Measurements from ENCODE around the gene ATL3. TPM values are rescaled to one million over a fixed set of nuclear protein-coding genes. Genes with fewer than 3 reads are reported as not detected.

ATL3 gene
- total and polyA plus RNA-seq, 8 donors = 16.1 to 98.2 (median 20.2) TPM

- Histone ChIP-seq H3K4me3 (no peak overlapping the region), H3K27ac (peak overlapping the region in 1 of 2 donors; percentile 16), H3K36me3 (no peaks in the 10 kb centered on the region), H3K4me1 (peaks cover 0 to 26% of the 10 kb centered on the region in 2 donors), H3K27me3 (no peaks in the 10 kb centered on the region), H3K9me3 (no peaks in the 10 kb centered on the region)
- DNase-seq (no peak), ATAC-seq (no peak)
- TF ChIP-seq CTCF (IDR thresholded peaks at IDR 0.05) = no peak
- intact Hi-C loops (cut with DNase I) = no loop called here
Measured at GRCh38 chr11:63709336-63709884, 38.2 kb upstream of the ATL3 start.

DNA sequence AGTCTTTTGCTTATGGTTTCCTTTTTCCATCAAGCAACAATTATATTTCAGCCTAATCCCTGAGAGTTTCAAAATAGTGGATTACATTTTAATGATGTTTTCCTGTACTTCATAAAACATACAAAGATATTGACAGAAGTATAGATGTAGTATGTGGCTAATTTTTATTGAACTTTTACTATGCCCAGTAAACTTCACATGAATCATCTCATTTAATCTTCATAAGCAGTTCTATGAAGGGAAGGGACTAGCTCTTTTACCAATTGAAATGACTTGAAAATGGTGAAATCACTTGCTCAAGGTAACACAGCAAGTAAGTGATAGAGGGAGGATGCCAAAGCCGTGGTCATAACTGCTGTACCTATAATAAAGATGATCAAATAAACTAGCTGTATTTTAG, 37.6 kb upstream of the ATL3 start:
- intact Hi-C loops (cut with DNase I) = no loop called here
- Histone ChIP-seq H3K9me3 (no peaks in the 10 kb centered on the region), H3K36me3 (no peaks in the 10 kb centered on the region), H3K27me3 (no peaks in the 10 kb centered on the region), H3K4me3 (no peak overlapping the region), H3K27ac (no peak overlapping the region), H3K4me1 (peaks cover 0 to 26% of the 10 kb centered on the region in 2 donors)
- DNase-seq = no peak
- no peak for ATAC-seq
- no peak for TF ChIP-seq CTCF (IDR thresholded peaks at IDR 0.05)

DNA sequence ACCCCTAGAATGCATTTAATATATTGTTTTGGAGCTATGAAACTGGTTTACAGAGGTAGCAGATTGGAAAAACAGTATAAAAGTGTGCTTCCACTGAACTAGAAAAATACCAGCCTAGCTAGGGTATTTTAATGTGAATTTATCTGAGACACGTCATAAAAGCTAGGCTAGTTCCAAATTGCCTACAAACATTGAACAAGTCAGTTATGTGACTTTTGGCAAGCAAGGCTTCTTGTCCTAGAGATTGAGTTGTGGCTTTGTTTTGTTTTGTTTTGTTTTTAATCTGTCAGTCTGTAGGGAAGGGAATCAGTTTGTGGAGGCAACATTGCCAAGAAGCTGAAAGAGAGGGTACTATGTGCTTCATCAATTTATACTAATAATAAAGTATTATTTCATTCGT, 34.4 kb upstream of the ATL3 start:
- no peak overlapping the region for H3K4me3 ChIP-seq
- DNase-seq (no peak), ATAC-seq (no peak)
- H3K27me3 ChIP-seq = no peaks in the 10 kb centered on the region
- H3K36me3 ChIP-seq = no peaks in the 10 kb centered on the region
- intact Hi-C loops (cut with DNase I) = no loop called here
- no peaks in the 10 kb centered on the region for H3K9me3 ChIP-seq
- no peak for TF ChIP-seq CTCF (IDR thresholded peaks at IDR 0.05)
- no peak overlapping the region for H3K27ac ChIP-seq
- peaks cover 0 to 24% of the 10 kb centered on the region in 2 donors for H3K4me1 ChIP-seq

GRCh38 chr11:63699896-63700295, 28.7 kb upstream of the ATL3 start:
- Histone ChIP-seq H3K27me3 (no peaks in the 10 kb centered on the region), H3K4me3 (no peak overlapping the region), H3K27ac (no peak overlapping the region), H3K9me3 (no peaks in the 10 kb centered on the region), H3K4me1 (peaks cover 8 to 15% of the 10 kb centered on the region in 2 donors), H3K36me3 (no peaks in the 10 kb centered on the region)
- intact Hi-C loops (cut with DNase I) = no loop called here
- peak; percentile 43 for ATAC-seq
- no peak for DNase-seq
- no peak for TF ChIP-seq CTCF (IDR thresholded peaks at IDR 0.05)

DNA sequence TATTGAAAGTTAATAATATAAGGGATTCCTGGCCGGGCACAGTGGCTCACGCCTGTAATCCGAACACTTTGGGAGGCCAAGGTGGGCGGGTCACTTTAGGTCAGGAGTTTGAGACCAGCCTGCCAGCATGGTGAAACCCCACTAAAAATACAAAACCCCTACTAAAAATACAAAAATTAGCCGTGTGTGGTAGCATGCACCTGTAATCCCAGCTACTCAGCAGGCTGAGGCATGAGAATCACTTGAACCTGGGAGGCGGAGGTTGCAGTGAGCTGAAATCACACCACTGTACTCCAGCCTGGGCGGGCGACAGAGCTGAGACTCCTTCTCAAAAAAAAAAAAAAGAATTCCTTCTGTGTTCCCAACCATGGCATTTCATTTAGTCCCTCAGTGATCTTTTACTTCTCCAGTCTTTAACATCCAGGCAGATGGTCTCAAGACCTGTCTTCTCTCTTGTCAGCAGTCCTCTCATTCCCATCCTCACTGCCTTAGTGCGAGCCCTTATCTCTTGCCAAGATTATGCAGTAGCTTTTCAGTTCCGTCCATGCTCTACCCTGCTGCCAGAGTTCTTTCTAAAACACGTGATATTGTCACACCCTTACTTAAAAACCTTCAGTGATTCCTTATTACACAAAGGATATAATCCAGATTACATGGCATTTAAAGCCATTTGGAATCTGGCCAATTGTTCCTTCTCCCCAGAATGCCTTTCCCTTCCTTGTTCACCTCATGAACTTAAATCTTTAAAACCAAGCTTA, 28.0 kb upstream of the ATL3 start:
- intact Hi-C loops (cut with DNase I) = no loop called here
- no peak for DNase-seq
- Histone ChIP-seq H3K9me3 (no peaks in the 10 kb centered on the region), H3K4me1 (peaks cover 8 to 22% of the 10 kb centered on the region in 2 donors), H3K4me3 (no peak overlapping the region), H3K27me3 (no peaks in the 10 kb centered on the region), H3K36me3 (no peaks in the 10 kb centered on the region), H3K27ac (no peak overlapping the region)
- ATAC-seq = peak; percentile 81
- no peak for TF ChIP-seq CTCF (IDR thresholded peaks at IDR 0.05)

Measured in left lung (tissue), 10 donors.